DMS53 treated with DMSO at 0.1 percent for 48 hours (cell line): ENCODE measurements around the gene KDM4C.
"Not testable (repeated sequence)": the region's sequence is repeated elsewhere in the genome, so short reads cannot be mapped to it uniquely, and the experiment has no call there.

ENCODE experiments used
- DNase-seq: peaks from one replicate; lab custom pipeline; 2025; ENCODE audit not compliant: unreplicated experiment; lab: John Stamatoyannopoulos, UW

The KDM4C gene

DNA sequence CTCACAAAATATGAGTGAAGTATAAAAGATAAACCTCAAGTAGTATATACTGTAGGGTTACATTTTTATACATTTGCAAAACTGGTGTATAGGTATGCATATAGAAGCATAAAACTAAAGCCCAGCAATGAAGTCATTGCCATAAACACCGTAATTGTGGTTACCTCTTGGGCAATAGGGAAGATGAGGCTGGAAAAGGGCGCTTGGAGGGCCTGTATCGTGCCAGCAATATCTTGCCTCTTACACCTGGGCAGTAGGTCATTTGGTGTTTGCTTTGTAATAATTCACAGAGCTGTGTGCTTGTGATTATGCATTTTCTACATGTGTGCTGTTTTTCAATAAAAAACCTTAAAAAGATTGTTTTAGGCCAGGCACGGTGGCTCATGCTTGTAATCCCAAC lies 45.2 kb downstream of the KDM4C start:
- DNase-seq, result no peak

GRCh38 chr9:6805532-6805931 lies 47.8 kb downstream of the KDM4C start:
- DNase-seq, result no peak

GRCh38 chr9:6806318-6806717 lies 48.5 kb downstream of the KDM4C start:
- DNase-seq, result not testable (repeated sequence)

DNA sequence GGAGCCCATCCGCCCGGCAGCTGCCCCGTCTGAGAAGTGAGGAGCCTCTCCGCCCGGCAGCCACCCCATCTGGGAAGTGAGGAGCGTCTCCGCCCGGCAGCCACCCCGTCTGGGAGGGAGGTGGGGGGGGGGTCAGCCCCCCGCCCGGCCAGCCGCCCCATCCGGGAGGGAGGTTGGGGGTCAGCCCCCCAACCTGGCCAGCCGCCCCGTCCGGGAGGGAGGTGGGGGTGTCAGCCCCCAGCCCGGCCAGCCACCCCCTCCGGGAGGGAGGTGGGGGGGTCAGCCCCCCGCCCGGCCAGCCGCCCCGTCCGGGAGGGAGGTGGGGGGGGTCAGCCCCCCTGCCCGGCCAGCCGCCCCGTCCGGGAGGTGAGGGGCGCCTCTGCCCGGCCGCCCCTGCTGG lies 49.9 kb downstream of the KDM4C start:
- DNase-seq, result not testable (repeated sequence)

DNA sequence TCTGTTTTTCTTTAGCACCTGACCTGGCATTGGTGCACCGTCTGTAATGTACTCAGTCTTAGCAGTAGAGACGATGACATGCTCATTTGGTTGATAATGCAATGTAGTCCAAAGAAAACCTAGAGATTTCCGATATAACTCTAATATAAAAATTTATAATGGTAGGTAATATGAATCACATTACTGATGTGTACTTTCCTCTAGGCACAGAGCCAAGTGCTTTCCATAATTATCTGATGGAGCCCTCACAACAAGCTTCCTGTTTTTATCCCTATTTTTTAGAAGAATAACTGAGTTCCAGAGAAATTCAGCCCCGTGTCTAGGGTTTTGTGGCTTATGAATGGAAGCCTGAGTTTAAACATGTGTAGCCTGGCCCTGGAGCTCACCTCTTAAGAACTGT lies 53.7 kb downstream of the KDM4C start:
- DNase-seq, result no peak

DNA sequence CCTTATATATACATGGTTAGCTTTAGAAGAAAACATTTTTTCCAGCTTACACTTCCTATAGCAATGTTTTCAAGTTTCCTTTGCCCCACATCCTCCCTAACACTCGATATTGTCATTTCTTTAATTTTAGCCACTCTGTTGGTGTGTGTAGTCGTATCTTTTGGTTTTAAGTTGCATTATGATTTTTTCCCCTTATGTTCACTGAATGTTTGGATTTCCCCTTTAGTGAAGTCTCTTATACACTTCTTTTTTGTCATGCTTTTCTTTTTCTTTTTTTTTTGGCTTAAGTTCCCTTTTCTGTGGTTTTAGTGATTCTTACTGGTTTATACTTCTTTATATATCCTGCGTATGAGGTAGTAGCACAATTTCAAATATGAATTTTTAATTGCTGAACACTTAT lies 58.8 kb downstream of the KDM4C start:
- DNase-seq, result no peak

- DNase-seq, result no peak
Measured at GRCh38 chr9:6818292-6818922, 60.6 kb downstream of the KDM4C start.

DNA sequence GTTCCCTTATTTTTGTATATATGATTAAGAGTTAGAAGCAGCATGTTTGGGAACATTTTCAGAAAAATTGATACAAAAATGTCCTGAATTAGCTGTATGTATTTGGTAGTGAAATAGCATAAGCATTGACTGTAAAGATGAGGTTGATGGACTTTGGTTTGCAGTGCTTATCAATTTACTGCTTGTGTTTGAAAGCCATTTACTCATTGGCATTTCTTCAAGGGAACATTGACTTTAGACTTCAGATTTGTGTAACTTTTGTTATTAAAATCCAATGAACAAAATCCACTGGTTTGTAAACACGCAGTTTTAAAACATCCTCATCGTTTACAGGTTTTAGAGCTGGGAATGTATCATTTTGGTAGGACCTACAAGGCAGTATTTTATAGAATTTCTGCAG lies 61.3 kb downstream of the KDM4C start:
- no peak for DNase-seq

DNA sequence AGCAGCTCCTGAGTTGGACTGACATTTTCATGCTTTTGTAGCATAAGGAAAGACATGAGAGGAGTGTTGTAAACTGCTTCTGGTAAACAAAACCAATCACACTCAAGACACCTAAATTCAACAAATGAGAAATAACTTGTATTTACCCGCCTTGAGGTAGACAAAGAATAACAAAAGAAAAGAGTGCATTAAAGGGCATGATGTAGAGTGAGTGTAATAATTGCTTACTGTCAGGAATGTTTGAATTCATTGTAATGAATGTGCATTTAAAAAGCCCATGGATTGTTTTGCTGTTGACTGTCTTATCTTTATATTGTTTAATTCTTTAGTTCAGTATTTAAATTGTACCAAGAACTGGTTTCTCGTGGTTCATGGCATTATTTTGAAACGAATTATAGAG lies 61.8 kb downstream of the KDM4C start:
- DNase-seq, result no peak

GRCh38 chr9:6822696-6823095 lies 64.9 kb downstream of the KDM4C start:
- DNase-seq, result no peak

DNA sequence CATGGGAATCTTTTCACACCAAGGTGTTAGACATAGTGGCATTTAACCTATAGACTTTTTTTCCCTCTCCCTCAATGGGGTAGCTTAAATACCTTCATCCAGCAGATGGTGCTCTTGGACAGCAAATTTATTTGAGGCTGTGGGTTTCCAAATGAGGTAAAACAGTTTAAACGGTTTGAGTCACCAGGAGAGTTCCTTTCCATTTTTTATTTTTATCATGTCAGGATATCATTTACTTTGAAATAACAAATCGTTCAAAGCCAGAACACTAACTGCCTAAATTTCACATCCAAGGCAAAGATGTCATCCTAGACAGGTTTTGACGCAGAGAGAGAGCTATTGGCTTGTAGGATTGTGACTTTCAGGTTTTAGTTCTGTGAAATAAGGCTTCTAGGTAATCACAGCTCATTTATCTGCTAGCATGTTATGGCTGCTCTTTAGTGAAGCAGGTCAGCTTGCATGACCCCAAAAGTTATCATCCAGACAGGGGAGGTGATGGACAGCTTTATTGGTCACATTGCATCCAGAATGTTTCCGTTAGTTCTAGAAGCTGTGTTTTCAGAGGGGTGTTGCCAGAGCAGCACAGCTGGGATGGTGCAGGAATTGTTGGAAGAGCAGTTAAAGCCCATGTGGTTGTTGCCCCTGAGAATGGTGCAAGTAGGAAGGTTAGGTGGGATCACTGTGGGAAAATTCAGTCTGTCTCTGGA lies 69.8 kb downstream of the KDM4C start:
- peak; percentile 34 for DNase-seq

DNA sequence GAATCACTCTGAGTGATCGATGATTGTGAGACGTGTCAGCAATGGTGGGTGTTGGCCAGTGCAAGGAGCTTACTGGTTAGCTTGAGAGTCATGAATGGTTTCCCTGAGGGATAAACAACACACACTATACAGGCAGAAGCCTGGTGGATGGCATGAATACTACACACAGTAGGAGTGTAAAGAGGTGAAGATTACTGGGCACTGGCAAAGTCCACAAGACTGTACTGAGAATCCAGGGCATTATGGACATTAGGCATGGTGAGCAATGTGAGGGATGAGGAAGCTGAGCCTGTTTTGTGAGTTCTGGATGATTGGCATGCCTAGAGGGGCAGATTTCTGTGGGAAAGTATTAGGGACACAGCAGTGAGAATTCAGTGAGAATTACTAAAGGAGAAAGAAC lies 71.3 kb downstream of the KDM4C start:
- DNase-seq, result no peak

DNA sequence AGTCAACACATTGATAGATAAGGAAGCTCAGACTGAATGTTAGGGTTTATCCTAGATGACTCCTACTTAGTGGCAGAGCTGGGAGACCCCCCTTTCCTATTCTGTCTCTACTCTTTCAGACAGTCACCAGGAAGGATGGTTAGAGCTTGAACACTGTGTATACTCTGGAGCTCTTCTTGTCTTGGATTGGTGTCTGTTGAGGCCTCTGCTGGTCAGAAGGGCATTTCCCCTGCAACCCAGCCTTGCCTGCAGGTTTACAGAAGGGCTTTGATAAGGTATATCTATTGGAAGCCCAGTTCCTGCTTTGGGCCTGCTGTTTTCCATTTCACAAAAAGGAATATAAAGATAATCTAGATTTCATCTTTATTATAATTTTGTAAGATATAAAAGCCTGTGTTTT lies 71.8 kb downstream of the KDM4C start:
- no peak for DNase-seq

DNA sequence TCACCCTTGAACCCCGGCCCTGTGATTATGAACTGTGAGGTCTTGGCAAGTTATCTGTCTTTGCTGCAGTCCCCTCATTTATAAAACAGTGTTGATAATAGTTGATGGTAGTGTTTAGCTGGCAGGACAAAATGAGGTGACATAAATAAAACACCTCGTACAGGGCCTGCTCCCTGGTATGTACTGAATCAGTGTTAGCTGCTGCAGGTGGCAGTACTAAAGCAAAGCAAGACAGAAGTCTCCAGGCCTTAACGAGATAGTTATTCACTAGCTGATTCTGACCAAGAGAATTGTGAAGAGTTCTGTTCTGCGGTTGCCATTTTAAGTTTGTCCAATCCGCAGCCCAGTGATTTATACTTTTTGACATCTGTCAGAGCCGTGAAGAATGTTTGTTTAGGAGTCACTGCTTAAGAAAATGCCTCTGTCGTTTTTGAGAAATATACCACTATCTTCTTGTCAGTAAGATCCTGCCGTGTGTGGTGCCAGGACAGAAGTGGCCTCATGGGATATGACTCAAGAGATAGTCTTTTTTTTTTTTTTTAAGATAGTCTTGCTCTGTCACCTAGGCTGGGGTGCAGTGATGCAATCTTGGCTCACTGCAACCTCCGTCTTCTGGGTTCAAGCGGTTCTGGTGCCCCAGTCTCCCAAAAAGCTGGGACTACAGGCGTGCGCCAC lies 75.9 kb downstream of the KDM4C start:
- DNase-seq, result no peak

DNA sequence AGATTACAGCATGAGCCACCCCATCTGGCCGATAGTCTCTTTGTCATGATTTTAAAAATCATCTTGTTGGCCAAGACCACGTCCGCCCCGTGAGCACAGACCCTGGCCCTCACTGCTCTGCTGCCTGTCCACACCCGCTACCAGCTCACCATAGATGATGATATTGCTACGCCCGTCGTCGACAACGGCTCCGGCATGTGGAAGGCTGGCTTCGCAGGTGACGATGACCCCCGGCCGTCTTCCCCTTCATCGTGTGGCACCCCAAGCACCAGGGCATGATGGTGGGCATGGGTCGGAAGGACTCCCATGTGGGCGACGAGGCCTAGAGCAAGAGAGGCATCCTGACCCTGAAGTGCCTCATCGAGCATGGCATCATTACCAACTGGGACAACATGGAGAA lies 76.5 kb downstream of the KDM4C start:
- no peak for DNase-seq

GRCh38 chr9:6838158-6838557 lies 80.4 kb downstream of the KDM4C start:
- DNase-seq, result no peak

DNA sequence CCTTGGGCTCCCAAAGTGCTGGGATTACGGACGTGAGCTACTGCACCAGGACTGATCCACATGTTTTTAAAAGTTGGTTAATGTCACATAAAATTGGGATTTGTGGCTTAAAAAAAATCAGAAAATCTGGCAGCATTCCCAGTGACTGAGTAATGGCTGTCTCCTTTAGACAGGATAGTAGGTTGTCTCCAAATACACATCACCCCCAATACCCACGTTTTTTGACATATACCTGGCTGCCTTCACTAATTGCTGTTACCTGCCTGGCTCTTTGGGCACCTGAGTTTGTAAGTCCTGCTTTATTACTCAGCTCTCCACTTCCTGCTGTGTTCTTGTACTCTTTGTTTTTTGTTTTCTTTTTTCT lies 84.8 kb downstream of the KDM4C start:
- no peak for DNase-seq

DNA sequence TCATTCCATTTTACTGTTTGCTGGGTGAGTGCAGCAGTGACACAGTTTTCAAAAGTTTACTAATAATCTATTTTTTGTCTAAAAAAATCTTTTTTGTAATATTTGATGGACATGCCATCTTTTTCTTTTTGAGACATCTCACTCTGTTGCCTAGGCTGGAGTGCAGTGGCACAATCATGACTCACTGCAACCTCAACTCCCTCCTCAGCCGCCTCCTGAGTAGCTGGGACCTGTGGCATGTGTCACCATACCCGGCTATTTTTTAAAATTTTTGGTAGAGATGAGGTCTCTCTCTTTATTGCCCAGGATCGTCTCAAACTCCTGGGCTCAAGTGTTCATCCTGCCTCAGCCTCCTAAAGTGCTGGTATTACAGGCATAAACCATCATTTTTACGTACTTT lies 86.0 kb downstream of the KDM4C start:
- DNase-seq, result no peak

DNA sequence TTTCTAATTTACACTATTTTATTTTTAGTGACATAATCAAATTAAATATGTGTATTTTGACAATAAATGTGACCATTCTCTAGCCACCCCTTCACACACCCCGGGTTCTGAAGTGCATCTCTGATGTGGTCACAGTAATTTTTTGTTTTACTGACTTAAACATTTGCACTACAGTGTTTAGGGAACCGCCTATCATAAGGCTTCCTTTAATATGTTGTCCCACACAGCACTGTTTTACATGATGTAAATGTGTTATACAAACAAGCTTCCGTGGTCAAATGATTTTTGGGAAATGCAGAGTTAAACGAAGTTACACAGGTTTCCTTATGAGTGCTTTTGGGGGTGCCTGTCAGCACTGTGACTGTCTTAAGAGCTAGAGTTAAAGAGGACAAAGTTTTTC lies 86.5 kb downstream of the KDM4C start:
- DNase-seq, result no peak

DNA sequence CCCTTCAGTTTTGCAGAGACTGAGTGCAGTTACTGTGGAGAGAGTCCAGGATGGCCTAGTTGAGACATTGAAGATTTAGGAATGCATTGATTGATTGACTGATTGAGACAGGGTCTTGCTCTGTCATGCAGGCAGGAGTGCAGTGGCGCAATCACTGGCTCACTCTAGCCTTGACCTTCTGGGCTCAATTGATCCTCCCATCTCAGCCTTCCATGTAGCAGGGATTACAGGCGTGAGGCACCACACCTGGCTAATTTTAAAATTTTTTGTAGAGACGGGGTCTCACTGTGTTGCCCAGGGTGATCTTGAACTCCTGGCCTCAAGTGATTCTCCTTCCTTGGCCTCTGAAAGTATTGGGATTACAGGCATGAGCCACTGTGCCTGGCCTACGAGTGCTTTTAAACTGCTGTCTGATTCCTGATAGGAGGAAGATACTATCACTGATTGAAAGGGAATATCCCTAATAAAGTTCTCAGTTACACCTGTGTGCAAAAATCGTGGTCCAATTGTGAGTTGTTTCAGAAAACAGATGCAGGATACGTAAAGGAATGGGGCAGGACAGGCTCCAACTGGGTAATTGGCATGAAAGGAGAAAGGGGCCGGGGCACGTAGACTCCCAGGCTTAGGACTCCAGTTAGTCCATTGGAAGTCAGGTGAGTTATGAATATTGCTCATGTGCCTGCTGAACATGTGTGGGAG lies 87.5 kb downstream of the KDM4C start:
- DNase-seq, result no peak

DNA sequence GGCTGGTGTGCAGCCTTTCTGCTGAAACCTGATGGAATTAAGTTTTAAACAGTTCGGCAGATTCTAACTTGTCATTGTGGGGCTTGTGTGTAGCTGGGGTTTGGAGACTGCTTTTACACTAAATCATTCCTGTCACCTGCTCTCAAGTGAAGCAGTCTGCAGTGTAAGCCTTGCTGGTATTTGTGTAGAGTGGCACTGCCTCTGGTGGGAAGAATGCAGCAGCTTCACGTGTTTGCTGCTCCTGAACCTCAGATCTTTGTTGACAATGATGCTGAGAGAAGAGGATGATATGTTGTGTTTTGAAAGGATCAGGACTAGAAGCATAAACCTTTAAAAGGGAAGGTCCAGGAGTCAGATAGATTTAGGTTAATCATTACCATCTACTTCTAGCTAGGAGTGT lies 88.1 kb downstream of the KDM4C start:
- DNase-seq, result peak; percentile 49
